Urinary bladder (tissue), 4 donors: ENCODE results near the gene ZSCAN20. TPM values are rescaled to one million over a fixed set of nuclear protein-coding genes. Genes with fewer than 3 reads are reported as not detected.

Experiments
- DNase-seq: peaks from one replicate; pipeline ENCODE4 v3.0.0-alpha.2; 2015; ENCODE audit errors: extremely low spot score
- H3K27ac ChIP-seq: one replicate; pipeline ENCODE4 v1.5.1; 2013; ENCODE audit warnings: low read depth, mild to moderate bottlenecking, moderate library complexity
- H3K36me3 ChIP-seq: one replicate; pipeline ENCODE4 v1.6.1; 2013; ENCODE audit warnings: mild to moderate bottlenecking, moderate library complexity; ENCODE audit not compliant: insufficient read depth
- H3K4me1 ChIP-seq: one replicate; pipeline ENCODE4 v1.6.1; 2013; ENCODE audit warnings: mild to moderate bottlenecking, moderate library complexity; ENCODE audit not compliant: insufficient read depth
- H3K4me3 ChIP-seq: one replicate; pipeline ENCODE4 v1.5.1; 2013; ENCODE audit warnings: low read depth, low read length
- WGBS: extraction: QIAGEN DNeasy Blood & Tissue Kit; methylation state at CpG from one replicate; pipeline ENCODE4 v1.1.7; 2013; 5-methylcytosine and 5-hydroxymethylcytosine counted together
- polyA plus RNA-seq: library from polyadenylated mRNA; stranded (reverse); fragments of 200-250 nt; gene quantifications from one replicate; pipeline ENCODE4 v1.2.3, GENCODE V29; 2013
- total RNA-seq: library from RNA; depleted of rRNA; stranded (reverse); fragments of >200 nt; gene quantifications from one replicate; pipeline ENCODE4 v1.2.3, GENCODE V29; 2014
- donor health status: healthy with polysubstance abuse.
- donor health status: healthy.

ZSCAN20 gene
- total and polyA plus RNA-seq, 2 donors, result 2.4 to 11.6 TPM

- WGBS, result 76% methylated on average over 4 of the region's 4 CpGs
- no peak for DNase-seq
- H3K4me3 ChIP-seq, result no peak overlapping the region
Measured at GRCh38 chr1:33459691-33460090, 12.8 kb upstream of the ZSCAN20 start.

DNA sequence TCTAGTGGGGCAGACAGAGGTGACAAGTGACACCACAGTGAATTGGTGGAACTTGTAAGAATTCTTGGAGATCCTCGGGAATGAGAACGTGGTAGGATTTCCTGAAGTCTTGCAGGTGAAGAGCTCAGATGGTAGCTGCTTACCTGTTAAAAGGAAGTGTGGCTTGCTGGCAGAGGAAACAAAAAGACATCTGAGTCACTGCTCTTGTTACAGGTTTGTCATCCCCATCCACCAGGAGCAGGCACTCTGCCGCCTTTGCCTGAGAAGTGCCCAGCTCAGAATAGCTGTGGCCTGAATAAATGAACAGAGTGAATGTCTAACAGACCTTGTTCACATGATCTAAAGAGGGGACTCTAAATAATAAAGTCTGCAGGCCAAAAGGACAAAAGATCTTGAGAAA is 12.3 kb upstream of the ZSCAN20 start:
- H3K36me3 ChIP-seq, result no peaks in the 10 kb centered on the region
- 77% methylated on average over 3 of the region's 3 CpGs for WGBS
- H3K27ac ChIP-seq, result no peak overlapping the region
- no peaks in the 10 kb centered on the region for H3K4me1 ChIP-seq
- H3K4me3 ChIP-seq, result no peak overlapping the region
- DNase-seq, result no peak

More at GRCh38 chr1:33459691-33460090, 12.8 kb upstream of the ZSCAN20 start:
- no peak overlapping the region for H3K27ac ChIP-seq
- H3K4me1 ChIP-seq, result no peaks in the 10 kb centered on the region
- H3K36me3 ChIP-seq, result no peaks in the 10 kb centered on the region

DNA sequence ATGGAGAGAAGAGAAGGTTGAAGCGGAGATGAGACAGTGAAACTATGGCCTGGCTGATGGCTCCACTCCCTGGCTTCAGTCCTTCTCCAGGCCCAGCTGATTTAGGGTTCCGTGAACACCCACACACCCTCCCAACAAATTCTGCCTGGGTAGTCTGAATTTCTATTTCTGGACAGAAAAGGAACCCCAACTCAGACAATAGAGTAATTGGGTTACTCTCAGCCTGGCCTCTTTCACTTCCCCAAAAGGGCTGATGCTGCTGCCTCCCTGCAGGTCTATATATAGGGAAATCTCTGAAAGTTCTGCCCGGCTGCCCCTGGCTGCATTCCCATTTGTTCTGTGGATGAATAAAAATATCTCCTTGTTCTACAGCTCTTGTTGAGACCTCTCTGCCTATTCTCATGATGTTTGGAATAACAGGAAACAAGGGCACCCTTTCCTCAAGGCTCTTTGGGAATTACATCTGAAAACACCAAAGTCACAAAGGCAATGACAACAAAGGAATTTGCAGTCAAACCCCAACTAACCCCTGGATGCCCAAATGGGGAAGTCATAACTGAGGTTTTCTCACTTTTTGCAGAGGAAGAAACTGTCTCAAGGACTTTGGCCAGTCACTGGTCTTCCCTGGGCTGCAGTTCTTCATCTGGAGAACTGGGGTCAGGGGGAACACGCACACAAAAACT is 11.4 kb upstream of the ZSCAN20 start:
- H3K36me3 ChIP-seq, result no peaks in the 10 kb centered on the region
- no peak overlapping the region for H3K27ac ChIP-seq
- DNase-seq, result no peak
- no peak overlapping the region for H3K4me3 ChIP-seq
- 49% methylated on average over 4 of the region's 4 CpGs for WGBS
- H3K4me1 ChIP-seq, result no peaks in the 10 kb centered on the region

DNA sequence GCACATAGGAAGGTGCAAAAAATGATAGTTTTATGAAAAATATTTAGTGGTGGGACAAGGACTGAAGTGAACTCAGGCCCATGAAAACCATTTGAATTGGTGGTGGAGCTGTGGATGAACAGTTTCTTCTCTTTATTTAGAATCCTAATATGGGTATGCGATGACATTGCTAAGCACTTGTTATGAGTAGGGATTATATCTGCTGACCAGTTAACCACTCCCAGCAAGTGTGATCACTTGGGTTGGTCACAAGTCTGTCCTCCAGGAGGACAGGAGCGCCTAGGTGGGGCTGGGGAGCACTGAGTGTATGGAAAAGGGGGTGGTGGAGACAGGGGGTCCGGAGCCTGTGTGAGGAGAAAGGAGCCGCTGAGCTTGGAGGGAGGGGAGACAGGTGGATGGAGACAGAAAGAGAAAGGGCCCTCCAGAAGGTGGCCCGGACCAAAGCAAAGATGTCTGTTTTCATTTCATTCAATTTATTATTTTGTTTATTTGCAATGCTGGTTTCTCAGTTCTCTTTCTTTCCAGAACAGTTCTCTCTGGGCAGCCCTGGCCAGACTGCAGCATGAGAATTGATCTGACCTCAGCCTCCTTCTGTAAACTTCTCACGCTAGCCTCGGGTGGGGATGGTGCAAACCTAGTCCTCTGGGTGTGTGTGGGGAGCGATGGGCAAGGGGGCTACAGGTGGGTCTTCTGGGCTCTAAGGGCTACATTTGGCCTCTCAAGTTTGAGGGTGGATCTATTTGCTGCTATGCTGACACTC is 9.9 kb upstream of the ZSCAN20 start:
- Histone ChIP-seq H3K4me3 (no peak overlapping the region), H3K27ac (no peak overlapping the region), H3K4me1 (no peaks in the 10 kb centered on the region), H3K36me3 (no peaks in the 10 kb centered on the region)
- 83% methylated on average over 8 of the region's 8 CpGs for WGBS
- no peak for DNase-seq

- no peak overlapping the region for H3K27ac ChIP-seq
- no peak overlapping the region for H3K4me3 ChIP-seq
- no peak for DNase-seq
- H3K4me1 ChIP-seq, result no peaks in the 10 kb centered on the region
- no peaks in the 10 kb centered on the region for H3K36me3 ChIP-seq
- 97% methylated on average over 3 of the region's 3 CpGs for WGBS
Measured at GRCh38 chr1:33464552-33464951, 7.9 kb upstream of the ZSCAN20 start.

GRCh38 chr1:33465316-33465715 is 7.1 kb upstream of the ZSCAN20 start:
- WGBS, result 94% methylated on average over 2 of the region's 2 CpGs
- no peak for DNase-seq
- Histone ChIP-seq H3K36me3 (no peaks in the 10 kb centered on the region), H3K4me1 (no peaks in the 10 kb centered on the region), H3K27ac (no peak overlapping the region), H3K4me3 (no peak overlapping the region)

DNA sequence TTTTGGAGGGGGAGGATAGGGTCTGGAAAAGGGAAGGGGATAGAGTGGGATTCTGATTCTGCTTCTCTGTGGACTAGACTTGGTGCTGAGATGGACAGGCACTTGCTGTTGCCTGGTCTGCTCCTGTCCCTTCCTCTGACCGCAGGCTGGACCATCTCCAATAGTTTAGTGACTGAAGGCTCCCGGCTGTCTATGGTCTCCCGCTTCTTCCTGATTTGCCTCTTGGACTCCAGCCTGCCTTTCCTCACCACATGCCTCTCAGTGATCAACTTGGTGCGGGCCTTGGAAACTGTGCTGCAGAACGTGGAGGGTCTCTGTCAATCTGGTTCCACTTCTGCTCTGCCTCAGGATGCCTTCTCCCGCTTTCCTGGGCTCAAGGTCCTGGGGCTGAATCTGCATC is 6.3 kb upstream of the ZSCAN20 start:
- DNase-seq, result no peak
- no peaks in the 10 kb centered on the region for H3K36me3 ChIP-seq
- no peak overlapping the region for H3K4me3 ChIP-seq
- 26% methylated on average over 6 of the region's 6 CpGs for WGBS
- no peaks in the 10 kb centered on the region for H3K4me1 ChIP-seq
- H3K27ac ChIP-seq, result no peak overlapping the region

- DNase-seq, result no peak
- H3K27ac ChIP-seq, result no peak overlapping the region
- WGBS, result 76% methylated on average over 4 of the region's 4 CpGs
- no peaks in the 10 kb centered on the region for H3K36me3 ChIP-seq
- H3K4me3 ChIP-seq, result no peak overlapping the region
- H3K4me1 ChIP-seq, result no peaks in the 10 kb centered on the region
Measured at GRCh38 chr1:33468011-33468410, 4.4 kb upstream of the ZSCAN20 start.

DNA sequence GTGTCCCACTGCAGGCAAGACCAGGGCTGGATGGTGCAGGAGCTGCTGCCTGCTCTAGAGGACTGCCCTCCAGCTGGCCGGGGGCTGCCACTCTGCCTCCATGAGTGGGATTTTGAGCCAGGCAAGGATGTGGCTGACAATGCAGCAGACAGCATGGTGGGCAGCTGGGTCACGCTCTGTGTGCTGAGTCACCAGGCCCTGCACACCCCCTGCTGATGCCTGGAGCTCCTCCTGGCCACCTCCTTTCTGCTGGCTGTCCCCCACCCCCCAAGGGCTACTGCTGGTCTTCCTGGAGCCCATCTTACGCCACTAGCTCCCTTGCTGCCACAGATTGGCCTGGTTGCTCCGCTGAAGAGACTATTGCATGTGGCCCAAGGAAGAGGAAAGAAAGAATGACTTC is 3.9 kb upstream of the ZSCAN20 start:
- Histone ChIP-seq H3K4me3 (no peak overlapping the region), H3K4me1 (no peaks in the 10 kb centered on the region), H3K36me3 (no peaks in the 10 kb centered on the region), H3K27ac (no peak overlapping the region)
- 93% methylated on average over 4 of the region's 4 CpGs for WGBS
- DNase-seq, result no peak

DNA sequence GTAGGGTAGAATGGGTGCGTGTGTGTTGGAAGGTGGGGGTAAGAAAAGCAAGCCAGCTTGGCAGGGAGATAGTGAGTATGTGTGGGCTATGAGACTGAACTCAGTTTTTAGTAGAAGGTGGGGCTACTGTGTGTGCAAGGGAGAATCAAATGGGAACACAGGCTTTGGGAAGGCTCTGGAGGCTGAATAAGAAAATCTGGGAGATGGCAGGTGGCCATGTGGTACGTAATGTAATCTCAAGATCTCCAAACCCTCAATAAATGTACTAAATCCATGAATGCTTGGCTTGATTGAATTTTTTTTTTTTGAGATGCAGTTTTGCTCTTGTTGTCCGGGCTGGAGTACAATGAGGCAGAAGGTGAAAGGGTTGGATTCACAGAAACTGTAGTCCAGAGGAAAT is 3.5 kb upstream of the ZSCAN20 start:
- Histone ChIP-seq H3K4me3 (no peak overlapping the region), H3K36me3 (no peaks in the 10 kb centered on the region), H3K4me1 (no peaks in the 10 kb centered on the region), H3K27ac (no peak overlapping the region)
- no peak for DNase-seq
- 53% methylated on average over 3 of the region's 3 CpGs for WGBS

GRCh38 chr1:33469691-33470090 is 2.8 kb upstream of the ZSCAN20 start:
- no peak for DNase-seq
- 95% methylated on average over 2 of the region's 2 CpGs for WGBS
- Histone ChIP-seq H3K36me3 (no peaks in the 10 kb centered on the region), H3K4me3 (no peak overlapping the region), H3K4me1 (no peaks in the 10 kb centered on the region), H3K27ac (no peak overlapping the region)

- H3K4me1 ChIP-seq, result no peaks in the 10 kb centered on the region
- H3K27ac ChIP-seq, result no peak overlapping the region
- no peaks in the 10 kb centered on the region for H3K36me3 ChIP-seq
- DNase-seq, result peak; percentile 69
- H3K4me3 ChIP-seq, result no peak overlapping the region
- 5% methylated on average over 11 of the region's 11 CpGs for WGBS
Measured at GRCh38 chr1:33470495-33471012, 1.9 kb upstream of the ZSCAN20 start.

DNA sequence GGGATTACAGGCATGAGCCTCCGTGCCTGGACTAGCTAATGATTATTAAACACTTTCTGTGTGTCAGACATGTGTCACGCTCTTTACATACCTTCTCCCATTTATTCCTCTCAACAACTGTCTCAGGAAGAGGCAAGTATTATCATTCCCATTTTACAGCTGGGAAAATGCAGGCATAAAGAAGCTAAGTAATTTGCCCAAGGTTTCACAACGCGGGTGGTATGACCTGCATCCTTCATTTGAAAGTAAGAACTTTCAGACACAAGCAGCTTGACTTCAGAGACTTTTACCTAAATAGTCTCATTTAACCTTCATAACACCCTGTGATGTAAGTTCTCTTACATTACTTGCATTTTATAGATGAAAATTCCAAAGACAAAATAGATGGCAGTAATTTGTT is 1.0 kb upstream of the ZSCAN20 start:
- Histone ChIP-seq H3K27ac (no peak overlapping the region), H3K4me3 (no peak overlapping the region), H3K36me3 (no peaks in the 10 kb centered on the region), H3K4me1 (no peaks in the 10 kb centered on the region)
- no peak for DNase-seq
- 94% methylated on average over 4 of the region's 4 CpGs for WGBS

GRCh38 chr1:33473900-33474299 is 1.5 kb downstream of the ZSCAN20 start:
- no peaks in the 10 kb centered on the region for H3K4me1 ChIP-seq
- no peak for DNase-seq
- H3K36me3 ChIP-seq, result no peaks in the 10 kb centered on the region
- no peak overlapping the region for H3K27ac ChIP-seq
- no peak overlapping the region for H3K4me3 ChIP-seq
